Uterus (tissue), 2 donors: ENCODE measurements around the gene C1orf198.

Experiments
- CTCF ChIP-seq, 4 experiments: fragments of 200-600 bp in 2 of 4; fragments of 450-650 bp in 2 of 4; sonication (generic) in 2 of 4; IDR thresholded peaks; one replicate each; pipeline ENCODE4 v1.5.1; 2016 to 2019; ENCODE audit warnings: antibody characterized with exemption in 4 of 4, mild to moderate bottlenecking in 2 of 4, moderate library complexity in 1 of 4
- POLR2A ChIP-seq, 2 donors: fragments of 450-650 bp; IDR thresholded peaks; one replicate each; pipeline ENCODE4 v1.6.1; 2016; ENCODE audit warnings: antibody characterized with exemption in 2 of 2, mild to moderate bottlenecking in 1 of 2, moderate library complexity in 1 of 2

GRCh38 chr1:230833511-230833910, 34.8 kb downstream of the C1orf198 start:
- TF ChIP-seq CTCF (IDR thresholded peaks at IDR 0.05) (no peak), POLR2A (IDR thresholded peaks at IDR 0.05) (no peak)
